Mononuclear cell (primary cell): ENCODE results near the gene LHFPL2. TPM values are rescaled to one million over a fixed set of nuclear protein-coding genes. Genes with fewer than 3 reads are reported as not detected.

Experiments
- H3K27me3 ChIP-seq: 2 replicates; pipeline ENCODE4 v1.6.0; 2011; ENCODE audit warnings: low read length, control low read depth; ENCODE audit not compliant: insufficient read depth
- H3K4me1 ChIP-seq: 2 replicates; pipeline ENCODE4 v1.5.1; 2011; ENCODE audit warnings: mild to moderate bottlenecking, low read length, control low read depth; ENCODE audit not compliant: insufficient read depth
- H3K4me3 ChIP-seq: 2 replicates; pipeline ENCODE4 v1.5.1; 2011; ENCODE audit warnings: mild to moderate bottlenecking, low read length, moderate library complexity
- H3K9me3 ChIP-seq: 2 replicates; pipeline ENCODE4 v1.5.1; 2011; ENCODE audit warnings: low read depth, mild to moderate bottlenecking, control low read depth, low read length
- total RNA-seq: library from RNA; depleted of rRNA; stranded (reverse); fragments of >200 nt; gene quantifications from one replicate; pipeline ENCODE4 v1.2.3, GENCODE V29; 2012

LHFPL2 gene
- total RNA-seq, 1 donor: 9.4 TPM

GRCh38 chr5:78592735-78593386 lies 55.7 kb downstream of the LHFPL2 start:
- peaks cover 15% of the 10 kb centered on the region for H3K4me1 ChIP-seq
- no peaks in the 10 kb centered on the region for H3K9me3 ChIP-seq
- no peaks in the 10 kb centered on the region for H3K27me3 ChIP-seq
- H3K4me3 ChIP-seq: no peak overlapping the region

- Histone ChIP-seq H3K4me3 (no peak overlapping the region), H3K4me1 (peaks cover 20% of the 10 kb centered on the region), H3K27me3 (no peaks in the 10 kb centered on the region), H3K9me3 (no peaks in the 10 kb centered on the region)
Observed at GRCh38 chr5:78591972-78592700, 56.4 kb downstream of the LHFPL2 start.

GRCh38 chr5:78591138-78591612 lies 57.4 kb downstream of the LHFPL2 start:
- H3K27me3 ChIP-seq: no peaks in the 10 kb centered on the region
- peaks cover 24% of the 10 kb centered on the region for H3K4me1 ChIP-seq
- H3K4me3 ChIP-seq: no peak overlapping the region
- H3K9me3 ChIP-seq: no peaks in the 10 kb centered on the region

- Histone ChIP-seq H3K4me1 (peaks cover 26% of the 10 kb centered on the region), H3K4me3 (no peak overlapping the region), H3K27me3 (no peaks in the 10 kb centered on the region), H3K9me3 (no peaks in the 10 kb centered on the region)
Observed at GRCh38 chr5:78589923-78590322, 58.6 kb downstream of the LHFPL2 start.

- H3K4me1 ChIP-seq: peaks cover 26% of the 10 kb centered on the region
- H3K4me3 ChIP-seq: no peak overlapping the region
- no peaks in the 10 kb centered on the region for H3K9me3 ChIP-seq
- no peaks in the 10 kb centered on the region for H3K27me3 ChIP-seq
Observed at GRCh38 chr5:78588507-78588906, 60.1 kb downstream of the LHFPL2 start.

- no peaks in the 10 kb centered on the region for H3K9me3 ChIP-seq
- peaks cover 23% of the 10 kb centered on the region for H3K4me1 ChIP-seq
- no peaks in the 10 kb centered on the region for H3K27me3 ChIP-seq
- no peak overlapping the region for H3K4me3 ChIP-seq
Observed at GRCh38 chr5:78587775-78588291, 60.7 kb downstream of the LHFPL2 start.

GRCh38 chr5:78587081-78587774 lies 61.3 kb downstream of the LHFPL2 start:
- Histone ChIP-seq H3K9me3 (no peaks in the 10 kb centered on the region), H3K4me3 (no peak overlapping the region), H3K27me3 (no peaks in the 10 kb centered on the region), H3K4me1 (peaks cover 21% of the 10 kb centered on the region)

GRCh38 chr5:78586251-78586650 lies 62.3 kb downstream of the LHFPL2 start:
- no peaks in the 10 kb centered on the region for H3K27me3 ChIP-seq
- H3K4me1 ChIP-seq: peaks cover 11% of the 10 kb centered on the region
- H3K4me3 ChIP-seq: no peak overlapping the region
- no peaks in the 10 kb centered on the region for H3K9me3 ChIP-seq

- Histone ChIP-seq H3K9me3 (no peaks in the 10 kb centered on the region), H3K27me3 (no peaks in the 10 kb centered on the region), H3K4me3 (no peak overlapping the region), H3K4me1 (peaks cover 12% of the 10 kb centered on the region)
Observed at GRCh38 chr5:78578015-78578414, 70.6 kb downstream of the LHFPL2 start.

GRCh38 chr5:78577071-78577807 lies 71.3 kb downstream of the LHFPL2 start:
- Histone ChIP-seq H3K27me3 (no peaks in the 10 kb centered on the region), H3K4me1 (peaks cover 12% of the 10 kb centered on the region), H3K9me3 (no peaks in the 10 kb centered on the region), H3K4me3 (no peak overlapping the region)

- no peaks in the 10 kb centered on the region for H3K27me3 ChIP-seq
- no peaks in the 10 kb centered on the region for H3K9me3 ChIP-seq
- peaks cover 12% of the 10 kb centered on the region for H3K4me1 ChIP-seq
- H3K4me3 ChIP-seq: no peak overlapping the region
Observed at GRCh38 chr5:78576376-78576775, 72.2 kb downstream of the LHFPL2 start.

GRCh38 chr5:78574731-78575161 lies 73.8 kb downstream of the LHFPL2 start:
- Histone ChIP-seq H3K4me3 (no peak overlapping the region), H3K4me1 (peaks cover 12% of the 10 kb centered on the region), H3K27me3 (no peaks in the 10 kb centered on the region), H3K9me3 (no peaks in the 10 kb centered on the region)

GRCh38 chr5:78574131-78574673 lies 74.4 kb downstream of the LHFPL2 start:
- Histone ChIP-seq H3K9me3 (no peaks in the 10 kb centered on the region), H3K4me3 (no peak overlapping the region), H3K27me3 (no peaks in the 10 kb centered on the region), H3K4me1 (peaks cover 12% of the 10 kb centered on the region)

- Histone ChIP-seq H3K4me3 (no peak overlapping the region), H3K4me1 (peaks cover 12% of the 10 kb centered on the region), H3K27me3 (no peaks in the 10 kb centered on the region), H3K9me3 (no peaks in the 10 kb centered on the region)
Observed at GRCh38 chr5:78573318-78573717, 75.3 kb downstream of the LHFPL2 start.
